ENCODE results near the gene KIAA2012.

KIAA2012 gene

DNA sequence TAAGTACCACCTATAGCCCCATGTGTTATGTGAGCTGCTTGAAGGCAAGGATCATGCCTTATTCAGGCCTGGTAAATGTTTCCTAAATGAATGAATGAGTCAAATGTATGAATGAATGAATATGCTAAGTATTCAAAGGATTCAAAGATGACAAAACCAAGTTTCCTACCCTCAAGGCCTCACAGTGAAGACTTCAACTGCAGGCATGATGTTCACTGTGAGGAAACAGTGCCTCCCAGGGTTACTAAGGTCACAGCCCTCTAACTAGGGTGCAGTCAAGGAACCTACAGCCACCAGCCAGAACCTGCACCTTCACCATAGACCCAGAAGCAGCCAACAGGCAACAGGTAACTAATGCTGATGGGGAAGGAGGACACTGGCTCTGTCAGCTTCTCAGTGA lies 96.1 kb downstream of the KIAA2012 start:
- no peak overlapping the region for H3K4me3 ChIP-seq (ENCODE audit: low read length)
- DNase-seq (ENCODE audit: low read depth, low spot score): no peak

DNA sequence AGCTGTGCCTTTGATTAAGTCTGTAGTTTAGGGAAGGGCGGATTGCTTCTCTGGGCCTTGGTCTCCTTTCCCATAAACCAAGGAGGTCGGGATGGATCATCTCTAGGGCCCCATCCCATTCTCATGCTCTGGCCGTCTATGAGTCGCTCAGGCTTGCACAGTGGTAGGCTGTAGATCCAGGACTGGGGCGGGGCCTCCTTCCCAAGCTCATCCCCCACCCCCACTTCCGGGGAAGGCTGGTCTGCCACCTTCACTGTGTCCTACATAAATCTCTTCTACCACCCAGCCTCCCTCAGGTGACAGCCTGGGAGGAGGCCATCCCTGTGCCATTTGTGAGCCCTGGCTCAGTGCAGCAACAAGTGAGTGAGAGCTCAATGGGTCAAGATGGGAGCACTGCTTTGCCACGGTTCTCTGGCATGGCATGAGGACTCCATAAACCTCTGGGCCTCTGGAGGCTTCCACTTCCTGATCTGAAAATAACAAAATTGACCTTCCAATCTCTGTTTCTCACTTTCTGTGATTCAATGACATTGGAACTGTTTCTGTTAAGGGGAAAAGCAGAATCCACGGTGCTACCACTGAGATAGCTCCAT lies 96.9 kb downstream of the KIAA2012 start:
- no peak for DNase-seq (ENCODE audit: low read depth, low spot score)
- no peak overlapping the region for H3K4me3 ChIP-seq (ENCODE audit: low read length)

DNA sequence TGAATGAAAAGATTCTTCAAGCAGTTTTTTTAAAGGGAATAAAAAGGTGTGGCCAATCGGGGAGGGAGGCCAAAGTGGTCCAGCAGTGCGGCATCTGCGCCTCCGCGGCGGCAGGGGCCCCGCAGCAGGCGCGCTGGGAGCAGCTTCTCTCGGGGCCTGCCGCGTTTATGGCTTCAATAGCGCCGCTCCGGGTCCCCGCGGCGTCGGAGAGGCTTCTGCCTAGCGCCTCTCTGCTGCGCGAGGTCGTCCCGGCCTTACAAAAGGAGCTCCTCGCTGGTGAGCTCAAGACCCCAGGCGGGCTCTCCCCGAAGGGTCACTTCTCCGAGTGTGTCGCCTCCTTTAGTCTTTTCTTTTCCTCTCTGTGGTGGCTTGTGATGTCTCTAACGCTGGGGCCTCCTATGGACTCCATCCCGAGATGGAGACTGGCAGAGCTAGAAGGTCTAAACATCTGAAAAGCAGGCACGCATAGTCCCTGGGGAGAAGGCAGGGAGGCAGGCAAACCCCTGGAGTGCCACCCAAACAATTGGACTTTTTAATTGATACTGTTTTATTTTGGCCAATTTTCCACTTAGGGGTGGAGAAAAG lies 98.3 kb downstream of the KIAA2012 start:
- no peak overlapping the region for H3K4me3 ChIP-seq (ENCODE audit: low read length)
- no peak for DNase-seq (ENCODE audit: low read depth, low spot score)

DNA sequence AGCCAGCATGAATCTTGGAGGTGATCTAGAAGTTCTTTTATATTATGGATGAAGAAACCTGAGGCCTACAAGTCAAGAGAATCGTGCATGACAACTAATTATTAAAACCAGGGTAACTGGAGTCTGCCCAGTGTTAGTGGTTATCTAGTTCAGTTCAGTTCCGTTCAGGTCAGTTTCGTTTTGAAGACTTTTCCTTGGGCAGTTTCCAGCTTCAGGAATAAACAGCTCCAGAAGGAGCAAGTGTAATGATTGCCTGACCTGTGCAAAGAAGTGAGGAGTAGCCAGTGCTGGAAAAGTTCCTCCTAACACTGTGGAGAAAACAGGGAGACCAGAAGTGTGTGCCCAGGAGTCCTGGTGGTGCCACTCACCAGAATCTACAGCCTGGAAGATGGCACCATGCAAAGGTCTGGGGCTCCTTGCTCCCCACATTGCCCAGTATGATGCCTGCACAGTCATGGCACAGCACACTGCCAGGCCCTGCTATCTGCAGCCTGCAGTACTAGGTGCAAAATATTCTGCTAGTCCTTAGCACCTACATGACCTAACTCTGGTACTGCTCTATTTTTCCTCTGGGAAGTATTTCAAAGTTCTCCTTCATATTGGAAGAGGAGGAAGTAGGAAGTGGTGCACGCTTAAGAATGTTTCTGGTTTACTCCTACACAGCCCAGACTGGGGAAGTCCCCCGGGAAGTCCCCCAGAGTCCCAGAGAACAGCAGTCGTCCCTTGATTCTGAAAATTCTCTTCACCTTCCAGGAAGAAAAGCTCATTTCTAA lies 99.6 kb downstream of the KIAA2012 start:
- H3K4me3 ChIP-seq (ENCODE audit: low read length): no peak overlapping the region
- no peak for DNase-seq (ENCODE audit: low read depth, low spot score)

DNA sequence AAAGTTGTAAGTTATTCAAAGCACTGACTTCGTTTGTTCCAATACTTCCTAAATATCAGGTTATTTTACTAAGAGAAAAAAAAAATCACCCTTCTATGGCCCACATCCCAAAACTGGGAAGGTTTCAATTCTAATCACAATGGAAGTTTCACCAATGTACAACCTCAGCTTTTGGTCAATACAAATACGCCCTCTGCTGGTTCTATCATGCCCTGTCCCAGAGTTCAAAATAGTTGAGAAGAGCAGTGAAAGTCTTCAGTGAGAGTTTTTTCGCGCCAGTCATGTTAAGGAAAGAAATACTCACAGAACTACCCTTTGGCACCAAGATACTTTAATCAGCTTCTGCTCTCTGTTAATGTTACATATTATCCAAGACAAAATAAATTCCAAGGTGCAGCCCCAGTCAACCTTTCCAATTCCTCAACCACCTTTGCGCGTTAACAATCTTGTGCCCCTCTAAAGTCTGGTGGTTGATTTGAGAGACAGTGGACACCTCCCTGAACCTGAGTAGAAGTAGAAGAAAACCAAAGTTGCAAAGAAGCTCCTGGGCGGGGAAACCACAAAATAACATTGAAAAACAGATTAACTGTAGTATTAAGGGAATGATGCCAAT lies 105.4 kb downstream of the KIAA2012 start:
- no peak overlapping the region for H3K4me3 ChIP-seq (ENCODE audit: low read length)
- DNase-seq (ENCODE audit: low read depth, low spot score): peak; percentile 56

DNA sequence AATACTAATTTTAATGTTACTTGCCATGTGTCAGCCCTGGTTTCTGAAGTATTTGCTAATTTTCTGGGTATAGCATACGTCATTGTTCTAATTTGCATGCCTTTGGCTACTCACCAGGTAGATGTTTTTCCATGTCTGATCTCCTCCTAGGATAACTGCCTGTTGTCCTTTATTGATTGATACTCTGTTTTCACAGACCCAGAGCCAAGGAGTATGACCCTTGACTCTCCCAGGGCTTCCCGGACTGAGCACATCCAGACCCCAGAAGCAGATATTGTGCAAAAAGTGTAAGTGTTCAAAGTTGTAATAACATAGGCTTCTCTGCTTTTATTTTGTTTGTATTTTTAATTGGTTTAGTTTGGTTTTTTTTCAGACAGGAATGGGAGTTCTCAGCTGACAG lies 111.5 kb downstream of the KIAA2012 start:
- no peak overlapping the region for H3K4me3 ChIP-seq (ENCODE audit: low read length)
- no peak for DNase-seq (ENCODE audit: low read depth, low spot score)

DNA sequence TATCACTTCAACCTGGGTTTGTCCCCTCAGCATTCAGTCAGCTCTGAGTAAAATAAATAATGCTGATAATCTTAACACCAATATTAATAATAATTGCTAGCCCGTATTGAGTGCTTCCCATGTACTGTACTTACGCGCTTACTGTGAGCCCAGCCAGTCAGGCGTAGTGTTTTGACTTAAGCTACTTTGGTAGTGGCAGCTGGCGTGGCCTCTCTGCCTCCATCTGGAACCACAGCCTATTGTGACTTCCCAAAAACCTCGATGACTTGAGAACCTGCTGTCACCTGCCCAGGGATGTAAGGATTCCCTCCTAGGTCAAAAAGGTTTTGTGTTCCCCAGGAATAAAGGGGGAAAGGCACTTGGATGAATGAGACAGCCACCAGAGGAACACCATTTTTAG lies 112.1 kb downstream of the KIAA2012 start:
- no peak for DNase-seq (ENCODE audit: low read depth, low spot score)
- no peak overlapping the region for H3K4me3 ChIP-seq (ENCODE audit: low read length)

DNA sequence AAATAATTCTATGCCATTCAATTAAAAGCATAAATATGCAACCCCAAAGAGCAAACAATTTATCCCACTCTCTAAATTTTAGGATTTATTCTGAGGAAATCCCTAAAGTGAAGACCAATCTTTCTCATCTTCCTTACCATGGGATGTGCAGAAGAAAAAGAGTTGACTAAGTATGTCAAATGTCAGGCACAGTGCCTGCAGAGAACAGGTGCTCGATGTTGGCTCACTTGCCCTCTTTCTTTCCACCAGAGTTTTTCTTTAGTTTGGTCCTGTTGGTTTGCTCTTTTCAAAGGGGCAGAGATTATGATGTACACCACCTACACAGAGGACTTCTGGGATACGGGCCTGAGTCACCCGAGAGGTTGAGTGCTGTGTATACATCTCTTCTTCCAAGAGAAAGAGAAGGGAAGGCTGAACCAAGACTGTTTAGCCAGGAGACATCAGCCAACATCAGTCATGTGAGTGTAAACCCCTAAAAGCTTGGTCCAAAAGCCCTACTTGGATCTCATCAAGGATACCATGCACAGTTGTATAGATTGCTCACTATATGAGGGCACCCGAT lies 113.7 kb downstream of the KIAA2012 start:
- no peak overlapping the region for H3K4me3 ChIP-seq (ENCODE audit: low read length)
- DNase-seq (ENCODE audit: low read depth, low spot score): no peak

DNA sequence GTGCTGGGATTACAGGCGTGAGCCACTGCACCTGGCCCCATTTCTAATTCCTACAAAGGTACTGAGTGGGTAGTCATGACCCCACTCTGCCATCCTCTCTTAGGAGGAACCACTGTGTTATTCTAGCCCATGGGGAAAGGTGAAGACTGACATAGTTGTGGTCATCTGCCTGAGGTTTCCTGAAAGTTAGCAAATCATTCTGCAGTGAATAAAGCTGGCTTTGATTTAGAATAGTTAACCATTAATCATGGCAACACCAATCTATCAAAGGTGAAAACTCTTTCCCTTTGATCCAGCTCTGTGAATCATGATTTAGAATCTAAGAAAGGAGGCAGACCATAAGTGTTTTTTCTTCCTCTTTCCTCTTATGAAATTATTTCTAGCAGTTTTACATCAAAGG lies 114.5 kb downstream of the KIAA2012 start:
- no peak for DNase-seq (ENCODE audit: low read depth, low spot score)
- no peak overlapping the region for H3K4me3 ChIP-seq (ENCODE audit: low read length)

DNA sequence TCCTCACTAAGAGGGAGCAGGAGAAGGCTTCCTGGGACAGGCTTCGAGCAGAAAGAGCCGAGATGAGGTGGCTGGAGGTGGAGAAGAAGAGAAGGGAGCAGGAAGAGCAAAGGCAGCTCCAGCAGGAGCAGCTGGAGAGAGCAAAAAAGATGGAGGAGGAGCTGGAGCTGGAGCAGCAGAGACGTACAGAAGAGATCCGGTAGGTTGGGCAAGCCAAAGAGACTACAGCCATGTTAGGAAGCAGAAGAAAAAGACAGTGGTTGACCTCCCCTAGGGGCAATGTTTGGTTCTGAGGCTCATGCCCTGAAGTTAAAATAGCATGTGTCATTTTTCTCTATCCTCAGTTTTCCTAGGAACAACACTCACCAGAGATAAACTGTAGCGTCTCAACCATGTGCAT lies 120.2 kb downstream of the KIAA2012 start:
- H3K4me3 ChIP-seq (ENCODE audit: low read length): no peak overlapping the region
- DNase-seq (ENCODE audit: low read depth, low spot score): no peak

DNA sequence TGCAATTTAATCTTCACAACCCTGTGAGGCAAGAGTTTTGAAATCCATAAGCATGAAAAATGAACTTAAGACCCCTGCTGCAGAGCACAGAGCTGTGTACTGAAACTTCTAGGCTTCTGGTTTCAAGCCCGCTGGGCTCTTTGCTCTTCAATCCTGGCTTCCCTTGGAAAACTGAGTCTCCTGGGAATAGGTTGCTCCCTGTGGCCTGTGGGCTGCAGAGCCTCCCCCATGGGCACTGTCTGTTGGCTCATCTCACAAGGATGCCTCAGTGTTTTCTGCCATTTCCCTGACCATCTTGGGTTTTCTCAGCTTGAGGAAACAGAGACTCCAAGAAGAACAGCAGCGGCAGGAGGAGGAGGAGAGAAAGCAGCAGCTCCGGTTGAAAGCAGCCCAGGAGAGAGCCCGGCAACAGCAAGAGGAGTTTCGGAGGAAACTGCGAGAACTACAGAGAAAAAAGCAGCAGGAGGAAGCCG lies 120.9 kb downstream of the KIAA2012 start:
- H3K4me3 ChIP-seq (ENCODE audit: low read length): no peak overlapping the region
- DNase-seq (ENCODE audit: low read depth, low spot score): no peak

DNA sequence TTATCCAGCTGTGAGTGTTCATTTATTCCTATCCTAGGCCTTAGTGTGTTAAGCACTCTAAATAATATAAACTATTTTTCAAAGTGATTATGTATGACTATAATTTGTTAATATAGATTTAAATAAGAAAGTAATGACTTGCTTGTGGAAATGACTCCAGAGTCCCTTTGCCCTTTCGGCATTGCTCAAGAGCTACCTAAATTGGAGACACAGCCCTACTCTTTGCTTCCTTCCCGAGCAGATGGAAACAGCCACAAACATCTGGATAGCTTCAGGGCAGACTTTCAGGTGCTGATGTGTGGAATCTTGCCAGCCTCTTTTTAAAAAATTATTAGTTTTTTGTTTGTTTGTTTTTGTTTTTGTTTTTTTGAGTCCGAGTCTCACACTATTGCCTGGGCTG lies 121.4 kb downstream of the KIAA2012 start:
- no peak overlapping the region for H3K4me3 ChIP-seq (ENCODE audit: low read length)
- no peak for DNase-seq (ENCODE audit: low read depth, low spot score)

DNA sequence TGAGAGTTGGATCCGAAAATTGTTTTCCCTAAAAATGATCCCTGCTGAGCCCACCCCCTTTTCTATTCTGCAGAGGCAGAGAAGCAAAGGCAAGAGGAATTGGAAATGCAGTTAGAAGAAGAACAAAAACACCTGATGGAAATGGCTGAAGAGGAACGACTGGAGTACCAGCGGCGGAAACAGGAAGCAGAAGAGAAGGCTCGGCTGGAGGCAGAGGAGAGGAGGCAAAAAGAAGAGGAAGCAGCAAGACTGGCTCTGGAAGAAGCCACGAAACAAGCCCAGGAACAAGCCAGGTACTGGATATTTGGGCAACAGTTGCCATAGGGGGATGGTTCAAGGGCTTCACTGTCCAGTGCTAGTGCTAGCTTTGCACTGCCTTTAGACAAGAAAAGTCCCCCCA lies 123.7 kb downstream of the KIAA2012 start:
- DNase-seq (ENCODE audit: low read depth, low spot score): no peak
- no peak overlapping the region for H3K4me3 ChIP-seq (ENCODE audit: low read length)

DNA sequence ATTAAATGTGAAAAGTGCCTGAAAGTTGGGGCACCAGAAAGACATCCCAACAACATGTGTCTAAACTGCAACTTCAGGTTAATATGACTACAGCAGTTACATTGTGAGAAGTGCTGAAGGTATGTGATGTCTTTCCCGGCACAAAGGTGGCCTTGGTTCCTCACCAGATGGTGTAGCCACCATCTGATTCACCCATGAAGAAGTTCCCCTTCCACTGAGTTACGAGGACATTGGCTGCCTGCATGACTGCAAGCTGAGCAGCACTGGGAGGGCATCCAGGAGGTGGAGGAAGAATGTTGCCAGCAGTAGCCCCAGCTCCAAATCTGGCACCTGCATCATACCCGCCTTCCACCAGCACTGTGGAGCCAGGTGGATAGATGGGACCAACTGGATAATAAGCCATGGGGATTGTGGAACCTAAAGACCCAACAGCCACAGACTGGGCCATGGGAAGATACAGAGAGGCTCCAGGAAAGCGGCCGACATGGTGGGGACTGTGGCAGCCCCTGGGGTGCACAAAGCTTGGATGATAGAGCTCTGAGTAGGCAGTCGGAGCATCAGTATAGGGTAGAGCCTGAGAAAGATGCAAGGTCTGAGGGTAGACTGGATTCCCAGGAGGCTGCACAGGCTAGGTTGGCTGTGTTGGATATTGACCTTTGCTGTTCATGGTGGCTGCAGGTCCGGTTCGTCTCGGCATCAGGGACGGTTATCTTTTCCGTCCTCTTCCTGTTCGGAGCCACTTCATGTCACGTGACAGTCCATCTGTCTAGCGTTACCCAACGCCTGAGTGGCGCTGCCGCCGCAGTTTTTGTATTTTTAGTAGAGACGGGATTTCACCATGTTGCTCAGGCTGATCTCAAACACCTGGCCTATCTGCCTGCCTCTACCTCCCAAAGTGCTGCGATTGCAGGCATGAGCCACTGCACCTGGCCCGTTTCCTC lies 128.4 kb downstream of the KIAA2012 start:
- no peak overlapping the region for H3K4me3 ChIP-seq (ENCODE audit: low read length)
- no peak for DNase-seq (ENCODE audit: low read depth, low spot score)

DNA sequence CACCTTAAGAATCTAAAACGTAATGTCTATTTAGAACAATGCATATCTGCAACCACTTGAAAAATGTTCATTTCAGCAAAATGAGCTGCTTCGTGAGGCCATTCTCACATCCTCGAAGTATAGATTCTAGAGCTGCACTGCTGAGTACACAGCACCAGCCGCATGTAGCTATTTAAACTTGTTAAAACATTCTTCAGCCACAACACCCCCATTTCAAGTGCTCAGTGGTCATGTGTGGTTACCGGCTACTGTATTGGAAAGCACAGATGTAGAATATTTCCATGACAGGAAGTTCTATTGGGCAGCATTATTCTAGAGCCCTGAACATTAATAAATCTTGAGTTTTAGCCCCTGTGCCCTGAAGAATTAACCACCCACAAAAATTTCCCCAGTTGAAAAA lies 130.3 kb downstream of the KIAA2012 start:
- no peak for DNase-seq (ENCODE audit: low read depth, low spot score)
- no peak overlapping the region for H3K4me3 ChIP-seq (ENCODE audit: low read length)

DNA sequence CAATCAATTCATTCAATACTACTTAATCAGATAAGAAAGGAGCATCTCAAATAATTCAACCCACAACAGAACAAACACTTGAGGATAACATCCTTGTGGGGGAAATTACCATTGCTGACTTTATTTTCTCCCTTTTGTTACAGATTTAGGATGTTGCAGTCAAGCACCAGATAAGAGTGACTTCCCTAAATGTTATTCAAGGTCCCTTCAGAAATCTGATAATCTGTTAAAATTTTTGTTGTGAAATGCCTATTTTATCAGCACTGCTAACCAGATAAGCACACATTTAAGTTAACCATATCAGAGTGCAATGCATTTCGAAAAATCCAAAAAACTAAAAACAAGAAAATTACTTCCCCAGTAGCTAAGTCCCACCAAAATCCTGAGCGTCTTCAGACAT lies 131.8 kb downstream of the KIAA2012 start:
- DNase-seq (ENCODE audit: low read depth, low spot score): no peak
- H3K4me3 ChIP-seq (ENCODE audit: low read length): no peak overlapping the region

DNA sequence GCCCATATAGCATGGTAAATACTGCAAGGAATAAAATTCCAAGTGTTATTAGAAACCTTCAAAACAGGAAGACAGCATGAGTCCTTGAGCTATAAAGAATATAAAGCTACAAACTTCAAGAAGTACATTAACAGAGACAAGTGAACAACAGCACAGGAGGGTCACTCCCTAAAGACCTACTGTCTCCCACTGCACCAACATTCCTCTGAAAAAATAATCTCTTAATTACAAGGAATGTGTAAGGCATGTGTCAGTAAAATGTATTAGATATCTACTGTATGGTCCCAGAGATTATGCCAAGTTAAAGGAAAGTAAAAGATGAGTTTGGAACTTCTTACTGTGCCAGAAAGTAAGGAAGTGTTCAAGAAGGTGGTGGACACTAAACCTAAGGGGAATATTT lies 135.5 kb downstream of the KIAA2012 start:
- no peak overlapping the region for H3K4me3 ChIP-seq (ENCODE audit: low read length)

DNA sequence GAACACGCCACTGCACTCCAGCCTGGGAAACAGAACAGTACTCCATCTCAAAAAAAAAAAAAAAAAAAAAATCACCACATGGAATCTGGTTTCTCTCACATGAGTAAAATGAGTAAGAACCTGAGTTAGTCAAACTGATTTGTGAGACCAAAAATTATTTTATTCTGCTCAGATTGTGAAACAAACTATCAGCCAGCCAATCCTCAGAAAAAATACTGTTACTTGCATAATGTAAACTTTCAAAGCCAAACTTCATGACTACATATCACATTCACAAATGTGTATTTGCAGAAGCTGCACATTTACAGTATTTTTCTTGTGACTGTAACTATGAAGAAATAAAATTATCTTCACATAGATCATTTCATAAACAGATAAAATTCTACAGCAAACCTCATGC lies 142.1 kb downstream of the KIAA2012 start:
- no peak overlapping the region for H3K4me3 ChIP-seq (ENCODE audit: low read length)
- no peak for DNase-seq (ENCODE audit: low read depth, low spot score)

More for the DNA sequence above, 135.5 kb downstream of the KIAA2012 start:
- DNase-seq (ENCODE audit: low read depth, low spot score): no peak

DNA sequence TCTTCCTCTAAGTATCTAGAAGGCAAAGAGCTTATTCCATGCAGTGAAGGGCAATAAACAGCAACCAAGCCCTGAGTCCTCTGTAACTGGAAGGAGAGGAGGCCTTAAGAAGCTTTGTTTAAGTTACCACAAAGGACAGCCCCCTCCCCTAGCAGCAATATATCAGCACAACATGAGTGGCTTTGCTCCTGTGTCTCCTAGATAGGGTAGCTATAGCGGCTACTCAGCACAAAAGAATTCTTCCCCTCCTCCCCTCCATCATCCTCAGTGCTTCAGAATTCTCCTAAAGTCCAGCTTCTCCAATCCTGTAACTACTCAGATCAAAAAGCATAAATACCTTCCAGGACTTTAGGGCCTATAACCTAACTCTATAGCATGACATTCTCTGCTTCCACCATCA lies 148.8 kb downstream of the KIAA2012 start:
- no peak for DNase-seq (ENCODE audit: low read depth, low spot score)

More for the DNA sequence above, 148.8 kb downstream of the KIAA2012 start:
- H3K4me3 ChIP-seq (ENCODE audit: low read length): no peak overlapping the region

Data from Jurkat, Clone E6-1 (cell line).